H1 (cell line): ENCODE data around the gene HDDC3. TPM values are rescaled to one million over a fixed set of nuclear protein-coding genes. Genes with fewer than 3 reads are reported as not detected.

Source experiments
- CTCF ChIA-PET: fragments of 300-600 bp; sonication (Branson Sonifier 250); formaldehyde crosslinking; loops from one replicate; lab custom pipeline; 2021; ENCODE audit not compliant: partially characterized antibody; lab: Charles Lee
- POLR2A ChIA-PET: fragments of 300-600 bp; sonication (Branson Sonifier 250); formaldehyde crosslinking; loops from one replicate; lab custom pipeline; 2021; ENCODE audit warnings: inconsistent platforms; ENCODE audit not compliant: partially characterized antibody; lab: Charles Lee
- DNase-seq, 2 experiments: peaks; one replicate each; pipeline versions ENCODE4 v3.0.0 to v3.0.0-alpha.2; 2010 to 2022; ENCODE audit warnings: low spot score in 2 of 2, low read depth in 1 of 2, mixed read lengths in 1 of 2
- FAIRE-seq: peaks from 2 replicates; lab custom pipeline; 2011; peaks lifted over from hg19 to GRCh38; lab: Jason Lieb, UNC
- H2AFZ ChIP-seq: 2 replicates; pipeline ENCODE4 v1.8.1; 2012; ENCODE audit warnings: low read length, inconsistent platforms
- H2AK5ac ChIP-seq: 2 replicates; pipeline ENCODE4 v1.6.1; 2013; ENCODE audit warnings: low read depth, low read length
- H2BK120ac ChIP-seq: replicated peaks from 2 replicates; pipeline ENCODE3; 2013; ENCODE audit warnings: low read depth, low read length, inconsistent platforms
- H2BK12ac ChIP-seq: 2 replicates; pipeline ENCODE4 v1.6.1; 2013; ENCODE audit warnings: low read depth, low read length
- H2BK15ac ChIP-seq: 2 replicates; pipeline ENCODE4 v1.6.1; 2013; ENCODE audit warnings: low read length
- H2BK20ac ChIP-seq: 2 replicates; pipeline ENCODE4 v1.6.1; 2013; ENCODE audit warnings: low read length
- H2BK5ac ChIP-seq: 2 replicates; pipeline ENCODE4 v1.6.1; 2013; ENCODE audit warnings: low read depth, low read length
- H3K14ac ChIP-seq: 2 replicates; pipeline ENCODE4 v1.6.1; 2013; ENCODE audit warnings: inconsistent platforms; ENCODE audit not compliant: insufficient read length
- H3K18ac ChIP-seq: 2 replicates; pipeline ENCODE4 v1.6.1; 2013; ENCODE audit warnings: low read length; ENCODE audit errors: extremely low read depth
- H3K23ac ChIP-seq: 2 replicates; pipeline ENCODE4 v1.6.1; 2013; ENCODE audit warnings: inconsistent platforms; ENCODE audit not compliant: insufficient read length
- H3K23me2 ChIP-seq: 2 replicates; pipeline ENCODE4 v1.6.1; 2013; ENCODE audit warnings: low read depth, low read length
- H3K27ac ChIP-seq: 2 replicates; pipeline ENCODE4 v1.6.1; 2011; ENCODE audit warnings: low read depth, low read length, inconsistent platforms
- H3K27me3 ChIP-seq, 4 experiments: replicated peaks in 1 of 4; 1 replicate in 1 of 4; 2 replicates in 3 of 4; pipeline versions ENCODE4 v1.6.1 to v1.8.1; 2011 to 2013; ENCODE audit warnings: low read length in 3 of 4, mild to moderate bottlenecking in 3 of 4, inconsistent platforms in 2 of 4, mixed read lengths in 2 of 4, moderate library complexity in 1 of 4; ENCODE audit not compliant: control insufficient read depth in 3 of 4, insufficient read depth in 3 of 4; ENCODE audit errors: extremely low read depth in 1 of 4
- H3K36me3 ChIP-seq, 4 experiments: 2 replicates each; pipeline versions ENCODE4 v1.6.1 to v1.8.1; 2011 to 2013; ENCODE audit warnings: mild to moderate bottlenecking in 4 of 4, low read length in 3 of 4, moderate library complexity in 2 of 4, control low read depth in 1 of 4, inconsistent platforms in 1 of 4; ENCODE audit not compliant: insufficient read depth in 4 of 4, control insufficient read depth in 2 of 4
- H3K4ac ChIP-seq: replicated peaks from 2 replicates; pipeline ENCODE3; 2013; ENCODE audit warnings: low read length, low read depth, mixed read lengths, inconsistent platforms; ENCODE audit not compliant: insufficient read length
- H3K4me1 ChIP-seq, 4 experiments: replicated peaks in 1 of 4; 1 replicate in 1 of 4; 2 replicates in 3 of 4; pipeline versions ENCODE4 v1.6.1 to v1.8.1; 2011 to 2013; ENCODE audit warnings: low read length in 3 of 4, inconsistent platforms in 2 of 4, mixed read lengths in 1 of 4; ENCODE audit not compliant: insufficient read depth in 4 of 4, control insufficient read depth in 3 of 4
- H3K4me2 ChIP-seq, 2 experiments: 2 replicates each; pipeline versions ENCODE4 v1.6.1 to v1.8.1; 2011 to 2013; ENCODE audit warnings: low read depth in 2 of 2, low read length in 2 of 2, control low read depth in 1 of 2, inconsistent platforms in 1 of 2, mild to moderate bottlenecking in 1 of 2; ENCODE audit not compliant: insufficient read depth in 1 of 2
- H3K4me3 ChIP-seq, 4 experiments: fragments of 200-600, 300-600 bp in 1 of 4; sonication (generic), shearing (Covaris generic), sonication (Bioruptor Twin) in 1 of 4; 2 replicates each; pipeline versions ENCODE4 v1.5.1 to v1.8.1; 2011 to 2016; ENCODE audit warnings: low read length in 4 of 4, low read depth in 3 of 4, control low read depth in 2 of 4, inconsistent platforms in 2 of 4, mild to moderate bottlenecking in 2 of 4, mixed read lengths in 1 of 4, moderate library complexity in 1 of 4; ENCODE audit not compliant: insufficient read depth in 2 of 4; ENCODE audit errors: extremely low read depth in 1 of 4
- H3K56ac ChIP-seq: replicated peaks from 2 replicates; pipeline ENCODE3; 2013; ENCODE audit warnings: low read depth, mild to moderate bottlenecking, mixed read lengths, low read length, inconsistent platforms; ENCODE audit not compliant: insufficient read length
- H3K79me1 ChIP-seq: 2 replicates; pipeline ENCODE4 v1.6.1; 2013; ENCODE audit warnings: low read depth, low read length, control low read depth
- H3K79me2 ChIP-seq, 2 experiments: 2 replicates each; pipeline versions ENCODE4 v1.6.1 to v1.8.1; 2012 to 2013; ENCODE audit warnings: low read length in 2 of 2, mild to moderate bottlenecking in 2 of 2, inconsistent platforms in 1 of 2; ENCODE audit not compliant: insufficient read depth in 2 of 2, control insufficient read depth in 1 of 2
- H3K9ac ChIP-seq, 4 experiments: replicated peaks in 1 of 4; 1 replicate in 1 of 4; 2 replicates in 3 of 4; pipeline versions ENCODE4 v1.6.1 to v1.8.1; 2011 to 2013; ENCODE audit warnings: low read depth in 3 of 4, low read length in 3 of 4, control low read depth in 2 of 4, mild to moderate bottlenecking in 2 of 4, moderate library complexity in 2 of 4, inconsistent platforms in 1 of 4; ENCODE audit errors: extremely low read depth in 1 of 4
- H3K9me3 ChIP-seq, 2 experiments: 2 replicates each; pipeline versions ENCODE4 v1.6.1 to v1.8.1; 2012 to 2013; ENCODE audit warnings: mild to moderate bottlenecking in 2 of 2, moderate library complexity in 2 of 2, control low read depth in 1 of 2, inconsistent platforms in 1 of 2, low read depth in 1 of 2, low read length in 1 of 2, mixed read lengths in 1 of 2; ENCODE audit not compliant: insufficient read depth in 2 of 2
- H4K20me1 ChIP-seq, 2 experiments: replicated peaks in 1 of 2; 2 replicates each; pipeline versions ENCODE3 to v1.8.1; 2011 to 2013; ENCODE audit warnings: inconsistent platforms in 2 of 2, low read length in 2 of 2, mild to moderate bottlenecking in 1 of 2; ENCODE audit not compliant: insufficient read depth in 2 of 2, control insufficient read depth in 1 of 2
- H4K5ac ChIP-seq: 2 replicates; pipeline ENCODE4 v1.6.1; 2013; ENCODE audit warnings: low read length, low read depth, mixed read lengths, inconsistent platforms; ENCODE audit not compliant: insufficient read length
- H4K8ac ChIP-seq: 2 replicates; pipeline ENCODE4 v1.8.0; 2013; ENCODE audit warnings: mild to moderate bottlenecking, moderate library complexity, low read length, inconsistent platforms; ENCODE audit not compliant: insufficient read depth; ENCODE audit errors: extremely low read depth
- H4K91ac ChIP-seq: replicated peaks from 2 replicates; pipeline ENCODE3; 2013; ENCODE audit warnings: low read length, mixed read lengths, inconsistent platforms; ENCODE audit not compliant: insufficient read length
- CHD2 ChIP-seq: IDR thresholded peaks from 2 replicates; pipeline ENCODE4 v1.6.1; 2012; ENCODE audit warnings: low read length, improper control_type of control experiment
- POLR2A ChIP-seq, 2 experiments: IDR thresholded peaks; 1 replicate in 1 of 2; 2 replicates in 1 of 2; pipeline ENCODE4 v1.6.1; 2011; ENCODE audit warnings: low read depth in 2 of 2, low read length in 2 of 2, mild to moderate bottlenecking in 2 of 2; ENCODE audit errors: control extremely low read depth in 1 of 2
- SAP30 ChIP-seq: fragments of 300-600 bp; sonication (generic); IDR thresholded peaks from 2 replicates; pipeline ENCODE4 v1.7.1; 2012; ENCODE audit warnings: low read length, moderate library complexity, mild to moderate bottlenecking, inconsistent platforms; ENCODE audit not compliant: insufficient read depth, insufficient replicate concordance
- WGBS, 2 experiments: shearing (Covaris generic) in 1 of 2; methylation state at CpG; one replicate each; pipeline versions ENCODE4 v1.1.6 to v1.1.7; 2013 to 2015; ENCODE audit warnings: low lambda C conversion rate in 2 of 2, mixed read lengths in 2 of 2, inconsistent platforms in 1 of 2, low coverage in 1 of 2, missing lambda C conversion rate in 1 of 2; ENCODE audit not compliant: insufficient replicate concordance in 2 of 2, insufficient coverage in 1 of 2, insufficient read length in 1 of 2; ENCODE audit errors: extremely low coverage in 1 of 2, missing lambda C conversion rate in 1 of 2; 5-methylcytosine and 5-hydroxymethylcytosine counted together
- polyA plus RNA-seq, 7 experiments: library from polyadenylated mRNA; depleted of rRNA in 3 of 7; stranded (reverse) in 5 of 7; unstranded in 2 of 7; fragments of >200 nt in 5 of 7; fragments of 200-250 nt in 2 of 7; gene quantifications; 1 replicate in 5 of 7; 2 replicates in 1 of 7; 4 replicates in 1 of 7; pipeline versions ENCODE4 v1.2.1 to v1.2.3, GENCODE V29; 2011 to 2013; ENCODE audit warnings: missing spikeins in 2 of 7, mixed read lengths in 2 of 7
- total RNA-seq: library from RNA; stranded (reverse); fragmentation: NEBNext Ultra II Directional; extraction: Animal tissue kit (Norgen Biotek cat#: 25700); gene quantifications from 2 replicates; pipeline ENCODE4 v1.2.1, GENCODE V29; 2021

Gene HDDC3
- total and polyA plus RNA-seq, 2 of the 8 experiments (the other 6 are each of a cell fraction or from before 2014, with no cell fraction given) = 16.3 to 16.5 TPM

- H3K14ac ChIP-seq = no peak overlapping the region
- no peak overlapping the region for H2BK5ac ChIP-seq
- H3K9me3 ChIP-seq = no peaks in the 10 kb centered on the region
- no peak overlapping the region for H3K4me2 ChIP-seq
- FAIRE-seq (no peak), DNase-seq (no peak)
- no peak overlapping the region for H4K5ac ChIP-seq
- no peak overlapping the region for H4K8ac ChIP-seq
- no peak overlapping the region for H4K91ac ChIP-seq
- H3K4me1 ChIP-seq = peaks cover 0 to 2% (median 1%) of the 10 kb centered on the region in 4 experiments; a peak in 6 of 7 replicates
- H2BK20ac ChIP-seq = no peak overlapping the region
- ChIA-PET POLR2A (interaction anchor here (1.0 to 1.3 kb wide), 2 partner anchors 9 to 30 kb away, joined by 3 read pairs; no protein-coding TSS in a partner anchor), CTCF (interaction anchor here (0.7 to 20.7 kb wide), 4 partner anchors 8 to 640 kb away, joined by 3 to 306 read pairs (median 23); partner anchors contain the start of genes HDDC3, RCCD1 and UNC45A)
- no peaks in the 10 kb centered on the region for H3K23me2 ChIP-seq
- no peak overlapping the region for H2BK120ac ChIP-seq
- no peak overlapping the region for H2BK15ac ChIP-seq
- H3K27me3 ChIP-seq = no peaks in the 10 kb centered on the region
- no peaks in the 10 kb centered on the region for H3K79me2 ChIP-seq
- 100% methylated on average over 4 of the region's 4 CpGs; no CpG with 5 or more reads in 1 of the 2 experiments for WGBS, 2 experiments
- no peak overlapping the region for H3K56ac ChIP-seq
- peaks cover 4 to 6% of the 10 kb centered on the region in 2 experiments for H4K20me1 ChIP-seq
- no peak overlapping the region for H3K4ac ChIP-seq
- H3K79me1 ChIP-seq = no peaks in the 10 kb centered on the region
- H2AFZ ChIP-seq = no peak overlapping the region
- no peak overlapping the region for H2BK12ac ChIP-seq
- H3K9ac ChIP-seq = no peak overlapping the region
- H3K18ac ChIP-seq = no peak overlapping the region
- no peak overlapping the region; the same call in 1 of the 2 replicates for H3K27ac ChIP-seq
- no peak overlapping the region for H3K4me3 ChIP-seq
- H3K23ac ChIP-seq = no peak overlapping the region
- no peak overlapping the region for H2AK5ac ChIP-seq
- no peak for TF ChIP-seq CHD2
- no peak for TF ChIP-seq POLR2A (IDR thresholded peaks at IDR 0.05; ENCODE audit: control extremely low read depth in 1 of 2, low read depth in 2 of 2, low read length in 2 of 2)
- TF ChIP-seq SAP30 = no peak
- H3K36me3 ChIP-seq = peaks cover 13 to 62% (median 36%) of the 10 kb centered on the region in 4 experiments; a peak in 7 of 8 replicates
These were observed 8.7 kb upstream of the HDDC3 start for GRCh38 chr15:90941038-90941437.
